ENCODE results near the gene XPA.

The XPA gene

GRCh38 chr9:97629156-97629555 is 68.0 kb downstream of the XPA start:
- no peak for DNase-seq (ENCODE audit: low read depth)
- H3K4me3 ChIP-seq (ENCODE audit: low read depth, low read length): no peak overlapping the region
- no peak for TF ChIP-seq CTCF (IDR thresholded peaks at IDR 0.05; ENCODE audit: low read depth, low read length, missing control alignments)

- no peak for DNase-seq (ENCODE audit: low read depth)
- no peak for TF ChIP-seq CTCF (IDR thresholded peaks at IDR 0.05; ENCODE audit: low read depth, low read length, missing control alignments)
These were observed 68.5 kb downstream of the XPA start for GRCh38 chr9:97628668-97629067.

GRCh38 chr9:97627624-97628023 is 69.5 kb downstream of the XPA start:
- no peak for TF ChIP-seq CTCF (IDR thresholded peaks at IDR 0.05; ENCODE audit: low read depth, low read length, missing control alignments)
- no peak for DNase-seq (ENCODE audit: low read depth)
- no peak overlapping the region for H3K4me3 ChIP-seq (ENCODE audit: low read depth, low read length)

More at GRCh38 chr9:97628668-97629067, 68.5 kb downstream of the XPA start:
- H3K4me3 ChIP-seq (ENCODE audit: low read depth, low read length): no peak overlapping the region

GRCh38 chr9:97625620-97626019 is 71.5 kb downstream of the XPA start:
- no peak for TF ChIP-seq CTCF (IDR thresholded peaks at IDR 0.05; ENCODE audit: low read depth, low read length, missing control alignments)
- no peak for DNase-seq (ENCODE audit: low read depth)
- H3K4me3 ChIP-seq (ENCODE audit: low read depth, low read length): no peak overlapping the region

All from GM12864 (cell line).